Posterior cingulate gyrus (tissue), 11 donors: ENCODE data around the gene NOL9.
"Not testable (repeated sequence)": the region's sequence is repeated elsewhere in the genome, so short reads cannot be mapped to it uniquely, and the experiment has no call there.

Source experiments
- DNase-seq, 10 donors: peaks; one replicate each; pipeline versions ENCODE4 v3.0.0 to v3.0.0-alpha.2; 2020 to 2021; ENCODE audit warnings: mixed read lengths in 3 of 10
- intact Hi-C: fragments of 100-400 bp; cut with DNase I; formaldehyde crosslinking; loops from one replicate; pipeline ENCODE4 v1.15.1; 2023

The NOL9 gene

DNA sequence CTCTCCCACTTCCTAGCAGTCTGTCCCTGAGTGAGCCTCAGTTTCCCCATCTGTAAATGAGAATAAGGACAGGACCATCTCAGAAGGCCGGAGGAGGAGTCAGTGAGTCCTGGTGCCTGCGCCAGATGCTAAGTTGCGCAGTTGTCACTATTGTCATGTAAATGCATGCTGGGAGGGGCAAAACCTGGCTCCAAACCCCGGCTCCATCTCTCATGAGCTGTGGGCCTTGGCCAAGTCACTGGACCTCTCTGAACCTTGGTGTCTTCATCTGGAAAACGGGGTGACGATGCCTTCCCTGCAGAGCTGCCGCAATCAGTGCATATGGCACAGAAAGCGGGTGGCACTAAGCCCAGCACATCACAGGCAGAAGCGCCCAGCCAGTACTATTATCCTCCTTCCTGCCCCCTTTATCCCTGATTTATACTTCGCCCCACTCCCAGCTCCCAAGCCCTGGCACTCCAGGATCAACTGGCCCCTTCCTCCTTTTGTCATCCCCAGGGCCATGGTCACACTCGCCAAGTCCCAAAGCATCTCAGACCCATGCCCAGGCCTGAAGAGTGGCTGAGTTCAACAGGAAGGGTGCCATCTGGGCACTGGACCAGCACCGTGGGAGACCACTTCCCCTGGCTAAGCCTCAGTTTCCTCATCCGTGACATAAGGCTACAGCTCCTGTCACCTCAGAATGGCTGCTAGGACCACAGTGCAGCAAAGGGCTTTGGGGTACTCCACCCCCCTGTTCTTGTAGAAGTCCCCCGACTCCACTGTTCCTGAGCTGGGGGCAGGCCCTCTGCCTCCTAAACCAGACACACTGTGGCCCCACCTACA, 58.6 kb downstream of the NOL9 start:
- DNase-seq = peak in 3 of 10 donors; percentile 47 to 88 (median 57)
- intact Hi-C loops = no loop called here

DNA sequence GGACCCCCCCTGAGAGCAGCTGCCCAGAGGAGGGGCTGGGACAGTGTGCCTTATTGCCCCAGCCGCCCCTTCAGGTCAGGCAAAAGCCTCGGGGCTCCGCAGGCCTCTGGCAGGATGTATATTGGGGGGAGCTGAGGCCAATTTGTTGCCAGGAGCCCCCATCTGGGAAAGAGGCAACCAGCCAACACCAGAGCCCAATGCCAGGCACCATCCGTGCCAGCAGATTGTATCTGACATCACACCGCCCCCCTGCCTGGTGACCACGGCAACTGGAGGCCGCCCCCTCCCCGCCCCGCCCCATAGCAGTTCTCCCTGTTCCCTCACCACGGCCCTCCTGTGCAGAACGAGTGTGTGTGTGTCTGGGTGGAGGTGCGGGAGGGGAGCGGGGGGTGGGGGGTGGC, 59.3 kb downstream of the NOL9 start:
- intact Hi-C loops = no loop called here
- DNase-seq = peak in 5 of 10 donors; percentile 41 to 89 (median 69)

DNA sequence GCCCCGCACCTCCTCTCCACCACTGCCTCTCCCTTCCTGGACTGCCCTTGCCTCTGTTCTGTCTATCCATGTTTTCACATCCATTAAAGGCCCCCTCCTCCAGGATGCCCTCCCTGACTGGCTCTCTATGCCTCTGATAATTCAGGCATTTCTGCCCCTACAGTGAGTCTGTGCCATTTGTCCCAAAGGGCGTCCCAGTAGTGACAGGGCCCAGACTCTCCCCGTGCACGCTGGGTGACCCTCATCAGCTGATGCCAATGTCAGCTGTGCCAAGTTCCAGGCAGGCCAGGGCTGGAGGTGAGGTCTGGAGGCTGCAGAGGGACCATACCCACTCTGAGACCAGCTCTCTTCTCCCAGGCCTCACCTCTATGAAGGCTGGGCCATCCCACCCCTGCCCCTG, 59.7 kb downstream of the NOL9 start:
- intact Hi-C loops = no loop called here
- no peak for DNase-seq

DNA sequence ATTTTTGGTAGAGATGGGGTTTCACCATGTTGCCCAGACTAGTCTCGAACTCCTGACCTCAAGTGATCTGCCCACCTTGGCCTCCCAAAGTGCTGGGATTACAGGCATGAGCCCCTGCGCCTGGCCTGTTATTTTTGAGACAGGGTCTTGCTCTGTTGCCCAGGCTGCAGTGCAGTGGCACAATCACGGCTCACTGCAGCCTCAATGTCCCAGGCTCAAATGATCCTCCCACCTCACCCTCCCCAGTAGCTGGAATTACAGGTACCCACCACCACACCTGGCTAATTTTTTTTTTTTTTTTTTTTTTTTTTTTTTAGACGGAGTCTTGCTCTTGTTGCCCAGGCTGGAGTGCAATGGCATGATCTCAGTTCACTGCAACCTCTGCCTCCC, 60.5 kb downstream of the NOL9 start:
- intact Hi-C loops, DNase-seq: not testable (repeated sequence)

DNA sequence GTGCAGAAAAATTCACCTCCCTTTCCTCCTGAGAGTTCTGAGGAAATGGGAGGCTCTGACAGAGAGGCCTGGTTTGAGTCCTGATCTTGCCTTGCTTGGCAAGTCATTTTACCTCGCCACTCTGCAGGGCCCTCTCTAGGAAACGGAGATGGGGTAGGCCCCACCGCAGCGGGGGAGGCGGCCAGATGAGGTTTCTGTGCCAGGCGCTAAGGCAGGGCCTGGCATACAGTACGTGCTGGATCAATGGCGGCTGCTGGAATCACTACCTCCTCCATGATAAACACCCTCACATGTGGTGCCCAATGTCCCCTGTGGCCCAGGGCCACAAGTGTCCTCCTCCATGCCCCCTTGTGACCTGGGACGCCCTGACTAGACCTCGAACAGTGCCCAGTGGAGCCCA, 62.3 kb downstream of the NOL9 start:
- intact Hi-C loops = no loop called here
- DNase-seq = peak in 1 of 10 donors; percentile 67

DNA sequence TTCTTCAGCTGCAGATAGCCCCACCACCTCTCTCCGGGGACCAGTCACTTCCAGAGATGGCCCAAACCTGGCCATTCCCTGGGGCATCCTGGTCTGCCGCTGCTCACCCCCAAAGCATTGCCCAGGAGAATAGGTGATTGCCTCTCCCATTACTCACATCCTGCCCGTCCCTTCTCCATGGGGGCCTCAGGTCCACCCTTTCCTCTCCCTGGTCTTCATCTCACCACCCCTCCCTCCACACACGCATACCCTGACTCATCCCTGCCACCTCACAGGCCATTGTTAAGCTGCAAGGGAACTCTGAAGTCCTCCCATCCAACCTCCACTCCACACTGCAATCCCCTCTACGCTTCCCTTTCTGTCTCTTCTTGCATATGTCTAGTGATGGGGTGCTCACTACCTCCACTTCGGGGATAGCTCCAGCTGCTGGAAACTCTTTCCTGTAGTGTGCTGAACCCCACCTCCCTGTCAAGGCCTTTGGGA, 62.8 kb downstream of the NOL9 start, which contains the start of gene PLEKHG5:
Gene PLEKHG5, minus strand, starts transcription at position 188 of the 483 bp plus-strand sequence. CDS start 14,096 bp downstream, outside the sequence.
- intact Hi-C loops = no loop called here
- DNase-seq = peak in 1 of 10 donors; percentile 66

DNA sequence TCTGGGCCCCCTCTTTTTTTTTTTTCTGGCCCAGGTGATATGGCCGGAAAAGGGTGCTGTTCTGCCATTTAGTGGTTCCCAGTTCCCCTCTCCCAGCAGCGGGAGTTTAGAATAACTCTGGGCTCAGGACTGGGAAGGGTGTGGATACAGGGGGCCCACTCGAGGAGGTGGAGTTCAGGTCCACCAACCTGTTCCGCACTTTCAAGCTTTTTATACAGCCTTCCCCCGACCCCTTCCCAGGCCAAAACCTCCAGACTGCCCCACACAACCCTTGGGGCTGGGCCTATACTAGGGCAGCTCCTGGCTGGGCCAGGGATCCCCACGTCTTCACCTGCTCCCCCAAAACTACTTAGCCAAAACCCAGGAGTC, 63.2 kb downstream of the NOL9 start:
- DNase-seq = no peak

DNA sequence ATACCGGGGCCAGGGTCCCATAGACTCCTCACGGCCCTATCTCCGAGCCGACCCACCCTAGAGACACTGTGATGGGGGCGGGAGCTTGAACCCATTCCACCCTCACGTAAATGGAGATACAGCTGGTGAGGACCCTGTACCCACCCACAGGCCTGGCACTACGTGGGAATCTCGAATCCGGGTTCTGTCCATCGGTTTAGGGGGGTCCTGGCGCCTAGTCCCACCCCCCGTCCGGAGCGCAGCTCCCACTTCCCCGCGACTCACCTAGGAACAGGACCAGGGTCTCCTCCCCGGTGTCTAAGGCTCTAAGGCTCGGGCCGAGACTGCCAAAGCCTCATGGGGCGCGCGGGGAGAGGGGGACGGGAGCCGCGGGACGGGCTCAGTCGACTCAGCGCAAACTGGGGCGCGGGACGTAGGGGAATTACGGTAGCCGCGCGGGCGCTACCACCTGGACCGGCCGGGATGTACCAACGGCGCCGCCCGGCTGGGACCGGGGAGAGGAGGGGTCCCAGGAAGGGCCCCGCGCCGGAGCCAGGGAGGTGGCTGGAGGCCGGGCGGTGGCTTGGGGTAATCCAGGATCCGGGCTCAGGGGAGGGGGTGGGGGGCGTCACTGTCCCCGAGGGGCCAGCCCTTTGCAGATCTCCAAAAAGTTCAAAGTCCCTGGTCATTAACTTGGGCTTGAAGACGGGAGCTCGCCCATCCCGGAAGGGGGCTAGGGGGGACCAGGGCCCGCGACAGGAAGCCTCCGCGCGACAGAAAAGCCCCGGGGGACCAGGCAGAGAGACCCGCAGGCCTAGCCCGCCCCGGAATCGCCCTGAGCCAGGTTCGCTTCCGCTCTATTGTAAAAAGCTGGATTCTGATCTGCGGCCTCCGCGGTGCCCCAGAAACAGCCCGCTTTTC, 63.9 kb downstream of the NOL9 start:
- peak in 8 of 10 donors; percentile 50 to 93 (median 60) for DNase-seq
- intact Hi-C loops = no loop called here

More for the DNA sequence above, 63.2 kb downstream of the NOL9 start:
- intact Hi-C loops = no loop called here

DNA sequence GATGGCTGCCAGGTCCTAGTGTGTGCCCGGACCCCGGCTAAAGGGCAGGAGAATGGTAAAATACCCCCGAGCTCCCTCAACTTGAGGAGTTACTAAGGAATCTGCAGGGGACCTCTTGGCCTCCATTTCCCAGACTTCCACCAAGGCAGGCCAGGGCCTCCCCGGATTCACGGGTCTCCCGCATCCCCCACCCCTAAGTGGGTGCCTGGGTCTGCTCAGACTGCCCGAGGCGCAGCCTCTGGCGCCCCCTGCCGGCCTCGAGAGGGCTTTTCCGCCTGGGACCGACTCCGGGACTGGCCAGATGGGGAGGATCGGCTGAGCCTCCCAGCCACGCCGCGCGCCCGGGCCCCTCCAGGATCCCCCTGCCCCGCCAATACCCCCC, 64.5 kb downstream of the NOL9 start:
- DNase-seq = peak in 9 of 10 donors; percentile 58 to 96 (median 74)
- intact Hi-C loops = loop anchor here (5.0 kb wide), 1 partner anchor 33 kb away; no protein-coding TSS in a partner anchor

DNA sequence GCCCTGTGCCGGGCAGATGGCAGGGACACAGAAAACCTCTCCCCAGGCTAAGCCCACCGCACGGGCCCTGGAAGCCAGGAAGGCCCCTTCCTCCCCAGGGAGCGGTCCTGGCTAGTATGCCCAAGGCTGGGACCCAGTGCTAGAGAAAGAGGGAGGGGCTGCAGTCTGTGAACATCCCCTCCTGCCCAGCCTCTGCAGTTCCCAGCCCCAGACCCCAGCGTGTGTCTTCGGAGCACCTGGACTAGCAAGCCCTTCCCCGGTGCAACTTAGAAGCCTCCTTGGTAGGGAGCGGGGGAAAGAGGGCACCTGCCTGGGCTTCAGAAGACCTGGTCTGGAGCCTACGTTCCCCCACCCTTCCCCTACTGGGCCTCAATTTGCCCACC, 64.9 kb downstream of the NOL9 start:
- DNase-seq = peak in 1 of 10 donors; percentile 71
- intact Hi-C loops = loop anchor here (5.0 kb wide), 1 partner anchor 33 kb away; no protein-coding TSS in a partner anchor

DNA sequence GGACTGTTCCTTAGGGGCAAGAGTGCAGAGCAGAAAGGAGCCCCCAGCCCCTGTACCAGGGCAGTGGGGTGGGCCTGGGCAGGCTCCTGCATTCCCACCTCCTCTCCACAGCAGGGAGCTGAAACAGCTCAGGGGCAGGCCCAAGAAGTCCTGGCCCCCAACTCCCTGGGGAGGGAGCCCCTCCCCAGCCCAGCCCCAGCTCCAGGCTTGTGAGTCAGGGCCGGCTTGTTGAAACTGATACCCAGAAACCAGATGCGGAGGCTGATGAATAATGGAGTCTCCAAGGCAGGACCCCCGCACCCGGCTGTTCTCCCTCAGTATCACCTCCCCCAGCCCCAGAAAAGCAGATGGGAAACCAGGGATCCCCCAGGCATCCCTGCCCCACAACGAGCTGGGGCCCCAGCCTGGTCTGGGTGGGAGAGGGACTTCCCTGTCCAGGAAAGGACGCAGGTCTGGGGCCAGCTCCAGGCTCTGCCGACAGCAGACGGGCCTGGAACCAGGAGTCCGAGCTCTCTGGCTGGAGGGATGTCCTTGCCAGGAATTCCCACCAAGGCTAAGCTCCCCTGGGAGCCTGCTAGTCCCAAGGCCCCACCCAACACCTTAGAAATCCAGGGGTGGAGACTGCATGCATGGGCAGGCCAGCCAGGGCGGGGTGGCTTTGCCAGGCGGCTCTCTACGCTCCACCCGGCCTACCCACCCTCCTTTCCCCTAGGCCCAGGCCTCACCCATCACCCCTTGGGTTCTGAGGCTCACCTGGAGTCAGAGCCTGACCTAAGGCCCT, 65.5 kb downstream of the NOL9 start:
- DNase-seq = peak in 1 of 10 donors; percentile 62

DNA sequence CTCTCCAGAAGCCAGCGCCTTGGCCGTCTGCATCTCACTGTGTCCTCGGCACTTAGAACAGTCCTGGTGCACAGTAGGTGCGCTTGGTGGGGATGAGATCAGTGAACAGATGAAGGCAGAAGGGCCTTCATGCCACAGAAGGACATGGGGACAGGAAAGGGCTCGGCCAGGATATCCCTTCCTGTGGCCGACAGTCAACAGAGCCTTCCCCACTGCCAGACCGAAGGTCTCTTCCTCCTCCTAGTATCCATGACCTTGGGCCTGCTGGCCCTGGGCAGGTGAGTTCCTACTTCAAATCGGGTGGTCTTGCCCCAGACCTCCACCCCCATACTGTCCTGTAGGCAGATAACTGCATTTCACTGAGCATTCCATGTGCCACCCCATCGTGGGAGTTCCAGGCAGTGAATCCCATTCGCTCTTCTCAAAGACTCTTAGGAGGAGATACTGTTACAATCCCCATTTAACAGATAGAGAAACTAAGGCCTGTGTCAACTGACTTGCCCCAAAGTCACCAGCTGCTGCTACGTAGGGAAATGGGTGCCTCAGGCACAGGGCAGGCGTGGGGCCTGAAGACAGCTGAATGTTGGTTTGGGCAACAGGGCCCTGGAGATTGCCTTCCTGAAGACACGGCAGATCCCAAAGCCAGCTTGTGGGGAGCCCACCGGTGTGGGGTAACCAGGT, 66.4 kb downstream of the NOL9 start:
- intact Hi-C loops = loop anchor here (5.0 kb wide), 1 partner anchor 34 kb away; no protein-coding TSS in a partner anchor
- peak in 1 of 10 donors; percentile 58 for DNase-seq

More for the DNA sequence above, 65.5 kb downstream of the NOL9 start:
- intact Hi-C loops = loop anchor here (5.0 kb wide), 1 partner anchor 34 kb away; no protein-coding TSS in a partner anchor

DNA sequence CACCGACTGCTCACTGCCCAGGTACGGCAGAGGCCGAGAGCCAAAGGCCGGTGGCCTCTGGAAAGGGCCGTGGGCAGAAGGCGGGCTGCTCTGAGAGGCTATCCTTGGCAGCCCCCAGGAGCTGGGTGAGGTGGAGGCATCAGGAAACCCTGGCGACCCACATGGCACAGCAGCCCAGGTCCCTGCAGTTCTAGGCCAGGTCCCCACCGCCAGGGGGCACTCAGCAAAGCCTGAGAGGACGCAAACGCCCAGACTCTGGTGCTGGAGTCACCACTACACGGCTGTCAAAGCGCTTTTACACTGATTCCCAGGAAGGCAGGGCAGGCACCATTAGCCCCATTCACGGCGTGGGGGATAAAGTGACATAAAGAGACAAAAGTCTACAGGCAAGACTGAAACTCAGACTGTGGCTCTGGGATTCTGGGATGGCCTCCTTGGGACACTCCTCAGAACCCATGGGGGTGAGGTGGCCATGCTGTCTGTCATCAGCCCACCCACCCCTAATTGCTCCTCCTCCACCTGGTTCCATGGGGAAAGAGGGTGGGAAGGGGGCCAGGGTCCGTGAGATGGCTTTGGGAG, 67.8 kb downstream of the NOL9 start:
- DNase-seq = peak in 9 of 10 donors; percentile 79 to 96 (median 85)
- intact Hi-C loops = loop anchor here (1.0 to 5.0 kb wide), 2 partner anchors 36 to 160 kb away; no protein-coding TSS in a partner anchor

DNA sequence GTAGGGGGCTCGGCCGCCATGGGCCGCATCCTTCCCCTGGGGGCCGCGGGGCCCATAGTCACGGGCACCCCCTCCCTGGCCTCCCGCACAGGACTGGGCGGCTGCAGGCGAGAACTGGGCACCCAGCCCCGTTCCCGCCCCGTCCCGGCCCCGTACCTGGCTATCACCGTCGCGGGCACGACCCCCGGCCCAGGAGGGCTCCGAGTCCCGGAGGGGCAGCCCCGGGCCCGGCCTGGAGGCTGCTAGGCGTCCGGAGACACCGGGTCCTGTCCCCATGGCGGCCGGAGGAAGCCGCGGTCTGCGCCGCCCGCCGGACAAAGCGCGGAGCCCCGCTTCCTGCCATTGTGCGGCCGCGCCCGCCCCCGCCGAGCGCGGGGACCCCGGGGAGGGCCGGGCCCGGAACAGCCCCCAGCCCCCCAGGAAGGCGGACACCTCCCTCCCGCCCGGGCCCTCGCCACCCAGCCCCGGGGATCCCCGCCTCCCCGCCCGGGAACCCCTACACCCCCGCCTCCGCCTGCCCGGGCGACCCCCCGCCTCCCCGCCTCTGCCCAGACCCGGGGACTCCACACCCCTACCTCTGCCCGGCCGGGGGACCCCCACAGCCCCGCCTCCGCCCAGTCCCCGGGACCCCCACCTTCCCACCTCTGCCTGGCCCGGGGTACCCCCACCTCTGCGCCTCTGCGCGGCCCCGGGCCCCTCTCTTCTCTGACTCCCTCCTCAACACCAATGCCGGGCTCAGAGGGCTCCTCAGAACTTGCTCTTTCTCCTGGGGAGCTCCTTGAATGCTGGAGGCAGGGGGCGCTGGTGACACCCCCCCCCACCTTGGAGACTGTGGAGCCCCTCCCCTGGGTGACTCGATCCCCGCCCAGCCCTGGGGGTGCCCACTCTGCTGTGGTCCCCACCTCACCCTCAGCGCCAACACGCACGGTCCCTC, 68.9 kb downstream of the NOL9 start:
- intact Hi-C loops = loop anchor here (1.0 to 5.0 kb wide), 2 partner anchors 37 to 161 kb away; no protein-coding TSS in a partner anchor
- DNase-seq = peak in 1 of 10 donors; percentile 79

DNA sequence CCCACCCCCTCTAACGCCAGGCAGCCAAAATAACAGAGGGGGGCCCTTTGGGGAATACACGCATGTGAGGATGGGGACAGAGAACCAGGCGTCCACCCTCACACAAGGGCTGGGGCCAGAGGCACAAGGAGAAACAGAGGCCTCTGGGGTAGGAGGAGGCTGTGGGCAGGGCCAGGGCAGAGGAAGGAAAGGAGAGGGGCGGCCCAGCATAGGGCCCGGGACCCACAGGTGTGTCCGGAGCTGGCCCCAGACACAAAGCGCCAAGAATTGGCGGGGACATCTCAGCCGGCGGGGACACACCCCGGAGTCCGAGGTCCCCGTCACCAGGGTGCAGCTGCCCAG, 69.5 kb downstream of the NOL9 start:
- DNase-seq = peak in 1 of 10 donors; percentile 72
- intact Hi-C loops = loop anchor here (5.0 kb wide), 1 partner anchor 38 kb away; no protein-coding TSS in a partner anchor

DNA sequence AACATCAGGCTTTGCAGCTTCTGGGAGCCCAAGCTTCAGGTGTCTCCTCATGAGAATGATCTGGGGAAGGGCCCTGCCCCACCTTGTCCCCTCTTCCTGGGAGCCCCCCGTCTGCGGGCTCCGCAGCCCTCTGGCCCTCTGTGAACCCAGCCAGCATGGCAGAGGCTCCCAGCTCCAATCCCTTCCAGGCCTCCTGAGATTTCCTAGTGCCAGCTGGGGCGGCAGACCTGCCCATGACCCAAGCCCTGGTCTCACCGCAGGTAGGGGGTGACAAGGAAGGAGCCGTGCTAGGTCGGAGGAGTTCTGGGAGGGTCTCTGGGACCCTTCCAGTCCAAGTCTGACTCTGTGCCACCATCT, 70.6 kb downstream of the NOL9 start:
- peak in 1 of 10 donors; percentile 55 for DNase-seq
- intact Hi-C loops = no loop called here

DNA sequence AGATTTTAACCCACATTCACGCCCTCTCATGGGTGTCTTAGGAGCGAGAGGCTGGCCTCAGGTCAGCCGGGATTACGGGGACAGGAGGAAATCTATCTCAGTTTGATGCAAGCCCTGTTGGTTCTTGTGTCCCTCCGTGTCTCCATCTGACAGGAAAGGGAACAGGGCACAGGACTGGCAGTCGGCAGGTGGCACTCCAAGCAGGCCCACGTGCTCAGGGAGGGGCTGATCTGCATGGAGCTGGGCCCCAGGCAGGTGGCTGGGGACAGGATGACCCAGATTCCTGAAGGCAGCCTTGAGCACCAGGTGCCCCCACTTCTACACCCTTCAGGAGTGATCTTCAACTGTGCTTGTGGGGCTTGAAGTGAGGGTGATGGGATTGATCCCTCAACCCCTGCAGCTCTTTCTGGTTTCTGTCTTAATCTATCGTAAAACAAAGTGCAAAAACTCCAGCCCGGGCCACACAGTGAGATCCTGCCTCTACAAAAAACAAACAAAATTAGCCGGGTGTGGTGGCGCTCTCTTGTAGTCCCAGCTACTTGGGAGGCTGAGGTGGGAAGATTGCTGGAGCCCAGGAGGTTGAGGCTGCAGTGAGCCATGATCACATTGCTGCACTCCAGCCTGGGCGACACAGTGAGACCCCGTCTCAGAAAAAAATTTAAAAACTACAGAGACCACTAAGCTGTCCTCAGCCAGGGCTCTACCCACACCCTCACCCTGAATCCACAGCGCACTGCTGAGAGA, 71.1 kb downstream of the NOL9 start:
- DNase-seq = peak in 1 of 10 donors; percentile 78
- intact Hi-C loops = no loop called here
